HG03460 (cell line): ENCODE results near the gene WASF2.
"Not testable (repeated sequence)": the region's sequence is repeated elsewhere in the genome, so short reads cannot be mapped to it uniquely, and the experiment has no call there.

ENCODE experiments used
- ATAC-seq: cut with Tn5 transposase; IDR thresholded peaks from one replicate; pipeline ENCODE4 v1.9.1; 2021; ENCODE audit not compliant: unreplicated experiment

The WASF2 gene

DNA sequence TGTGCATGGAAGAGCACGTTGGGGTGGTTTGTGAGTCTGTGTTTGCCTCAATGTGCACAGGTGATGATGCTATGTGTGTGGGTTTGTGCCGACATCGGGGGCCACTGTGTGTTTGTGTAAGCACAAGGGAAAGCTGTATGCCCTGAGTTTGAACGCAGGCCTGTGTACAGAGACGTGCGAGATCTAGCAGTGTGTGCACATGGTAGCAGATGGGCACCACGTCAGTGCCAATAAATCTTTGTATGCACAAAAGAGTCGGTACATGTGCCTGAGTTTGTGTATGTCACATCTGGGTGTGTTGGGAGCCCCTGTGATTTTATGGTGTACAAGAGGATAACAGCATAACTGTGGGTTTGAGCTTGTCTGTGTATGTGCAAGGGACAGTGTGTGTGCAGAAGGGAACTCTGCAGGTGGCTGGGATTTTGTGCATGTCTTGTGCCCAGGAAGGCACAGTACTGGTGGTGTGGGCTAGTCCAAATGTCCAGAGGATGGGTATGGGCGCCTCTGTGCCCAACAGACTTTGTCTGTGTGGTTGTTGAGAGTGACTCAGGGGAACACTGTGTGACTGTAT, 32.0 kb upstream of the WASF2 start:
- ATAC-seq: no peak

DNA sequence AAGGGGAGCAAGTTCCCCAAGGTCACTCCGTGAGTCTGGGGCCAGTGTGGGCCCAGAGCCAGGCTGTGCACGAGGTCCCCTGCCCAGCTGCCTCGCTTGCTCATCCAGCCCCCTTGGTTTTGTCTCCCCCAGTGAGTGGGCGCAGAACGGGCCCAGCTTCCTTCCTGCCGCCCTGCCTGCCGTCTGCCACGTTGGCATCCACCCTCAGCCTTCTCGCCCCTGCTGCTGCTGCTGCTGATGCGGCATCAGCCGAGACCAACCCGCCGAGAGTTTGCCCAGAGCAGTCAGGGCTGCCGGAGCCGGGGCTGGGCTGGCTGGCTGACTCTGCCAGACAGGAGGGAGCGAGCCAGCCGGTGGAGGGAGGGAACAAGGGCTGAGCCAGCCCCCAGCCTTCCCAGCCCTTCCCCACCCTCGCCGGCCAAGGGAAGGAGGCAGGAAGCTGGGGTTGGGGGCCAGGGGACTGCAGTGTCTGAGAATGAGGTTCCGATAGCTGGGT, 31.4 kb upstream of the WASF2 start:
- no peak for ATAC-seq

DNA sequence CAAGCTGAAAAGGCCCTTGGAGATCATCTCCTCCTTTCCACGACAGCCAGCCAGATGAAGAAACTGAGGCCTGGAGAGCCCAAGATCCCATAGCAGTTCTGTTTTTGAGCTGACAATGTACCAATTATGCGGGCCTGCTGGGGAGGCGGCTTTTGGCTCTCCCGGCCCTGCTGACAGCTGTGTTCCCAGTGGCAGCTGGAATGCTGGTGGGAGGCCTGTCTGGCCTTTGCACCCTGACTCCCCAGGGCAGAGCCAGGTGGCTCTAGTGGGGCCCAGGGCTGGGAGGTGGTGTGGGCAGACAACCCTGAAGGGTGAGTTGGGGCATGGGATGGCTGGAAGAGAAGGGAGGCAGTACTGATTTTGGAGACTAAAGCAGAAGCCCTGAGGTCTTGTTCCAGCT, 30.7 kb upstream of the WASF2 start:
- ATAC-seq: no peak

DNA sequence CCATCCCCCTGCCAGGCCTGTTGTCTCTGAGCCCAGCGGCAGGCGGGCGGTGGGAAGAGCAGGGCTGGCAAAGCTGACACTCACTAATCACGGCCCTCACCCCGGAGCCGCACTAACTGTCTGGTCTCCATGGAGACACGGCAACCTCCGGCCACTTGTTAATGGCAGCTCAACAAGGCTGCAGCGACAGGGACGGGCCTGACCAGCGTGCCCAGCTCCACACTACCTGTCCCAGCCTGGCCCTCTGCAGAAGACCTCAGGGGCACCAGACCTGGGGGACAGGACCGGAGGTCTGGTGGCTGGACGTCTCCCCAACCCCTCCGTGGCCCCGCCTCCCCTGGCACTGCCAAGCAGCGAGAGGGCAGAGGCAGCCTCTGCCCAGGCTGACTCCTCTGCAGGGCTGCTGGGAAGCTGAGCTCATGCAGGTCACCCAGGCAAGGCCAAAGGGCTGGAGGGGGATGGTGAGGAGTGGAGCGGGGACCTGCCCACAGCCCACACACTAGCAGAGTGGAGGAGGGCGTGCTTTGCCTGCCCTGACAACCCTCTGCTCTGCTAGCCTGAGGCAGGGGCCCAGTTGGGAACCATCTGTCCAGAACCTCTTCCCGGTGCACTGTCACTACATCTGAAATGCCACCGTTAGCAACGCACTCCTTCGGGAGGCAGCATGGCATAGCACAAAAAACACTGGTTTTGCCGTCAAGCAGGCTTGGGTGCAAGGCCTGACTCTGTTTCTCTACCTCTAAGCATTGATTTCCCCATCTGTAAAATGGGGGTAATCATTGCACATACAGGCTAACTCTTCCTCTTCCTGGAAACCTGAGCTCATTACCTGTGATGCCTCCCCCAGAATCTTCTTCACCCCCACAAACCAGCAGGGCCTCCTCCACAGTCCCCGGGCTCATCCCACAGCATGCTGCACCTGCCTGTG, 29.6 kb upstream of the WASF2 start:
- no peak for ATAC-seq

DNA sequence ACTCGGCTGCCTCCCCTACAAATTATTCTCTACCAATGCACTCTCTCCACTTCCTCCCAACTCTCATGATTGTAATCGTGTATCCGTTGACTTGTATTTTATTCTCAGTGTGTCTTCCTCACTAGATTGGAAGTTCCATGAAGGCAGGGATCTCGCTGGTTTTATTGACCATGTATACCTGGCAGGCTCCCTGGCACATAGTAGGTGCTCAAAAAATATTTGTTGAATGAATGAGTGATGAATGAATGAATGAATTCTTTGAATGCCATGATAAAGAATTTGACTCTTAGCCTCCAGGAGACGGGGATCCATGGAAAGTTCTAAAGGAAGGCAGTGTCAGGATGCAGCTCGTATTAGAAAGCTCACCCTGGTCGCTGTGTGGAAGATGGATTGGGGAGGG, 28.8 kb upstream of the WASF2 start:
- ATAC-seq: no peak

DNA sequence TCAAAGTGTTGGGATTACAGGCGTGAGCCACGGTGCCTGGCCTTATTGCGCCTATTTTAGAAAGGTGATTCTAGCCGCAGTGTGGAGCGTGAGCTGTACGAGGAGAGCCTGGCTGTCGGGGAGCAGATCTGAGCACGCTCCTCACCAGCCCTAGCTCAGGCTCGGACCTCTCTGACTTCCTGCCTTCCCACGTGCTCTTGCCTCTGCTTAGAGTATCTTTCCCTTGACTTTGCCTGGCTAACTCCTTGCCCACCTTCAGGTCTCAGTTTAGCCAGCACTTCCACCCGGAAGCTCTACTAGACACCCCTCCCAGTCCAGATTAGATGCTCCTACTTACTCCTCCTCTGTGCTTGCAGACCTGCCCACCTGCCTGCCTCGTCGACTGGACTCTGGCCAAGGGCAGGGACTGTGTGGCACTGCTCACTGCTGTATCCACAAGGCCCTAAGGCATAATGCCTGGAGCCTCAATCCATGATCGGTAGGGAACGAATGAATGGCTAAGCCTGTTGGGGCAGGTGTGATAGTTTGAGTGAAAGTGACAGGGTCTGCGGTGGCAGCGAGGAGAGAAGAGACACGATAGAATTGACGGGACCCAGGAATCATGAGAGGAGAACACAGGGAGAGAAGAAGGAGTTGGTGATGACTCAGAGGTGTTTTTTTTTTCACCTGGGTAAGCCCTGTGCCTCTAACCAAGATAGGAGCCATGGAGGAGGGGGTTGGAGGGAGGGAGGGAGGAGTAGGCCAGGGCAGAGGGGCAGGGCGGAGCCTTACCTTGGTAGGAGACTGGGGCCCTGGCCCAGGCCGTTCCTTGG, 28.1 kb upstream of the WASF2 start:
- no peak for ATAC-seq

DNA sequence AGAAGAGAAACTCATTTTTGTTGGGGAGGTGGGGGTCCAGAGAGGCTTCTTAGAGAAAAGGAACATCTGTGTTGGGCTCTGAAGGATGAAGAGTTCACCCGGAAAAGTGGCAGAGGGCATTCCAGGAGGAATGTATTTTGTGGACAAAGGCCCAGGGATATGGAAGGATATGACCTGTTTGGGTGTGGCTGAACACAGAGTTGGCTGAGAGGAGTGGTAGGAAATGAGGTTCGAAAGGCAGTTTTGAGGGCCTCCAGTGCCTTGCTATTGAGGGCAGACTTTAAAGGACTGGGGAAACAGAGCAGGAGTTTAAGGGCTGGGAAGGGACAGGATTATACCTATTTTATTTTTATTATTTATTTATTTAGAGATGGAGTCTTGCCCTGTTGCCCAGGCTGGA, 27.3 kb upstream of the WASF2 start:
- ATAC-seq: no peak

DNA sequence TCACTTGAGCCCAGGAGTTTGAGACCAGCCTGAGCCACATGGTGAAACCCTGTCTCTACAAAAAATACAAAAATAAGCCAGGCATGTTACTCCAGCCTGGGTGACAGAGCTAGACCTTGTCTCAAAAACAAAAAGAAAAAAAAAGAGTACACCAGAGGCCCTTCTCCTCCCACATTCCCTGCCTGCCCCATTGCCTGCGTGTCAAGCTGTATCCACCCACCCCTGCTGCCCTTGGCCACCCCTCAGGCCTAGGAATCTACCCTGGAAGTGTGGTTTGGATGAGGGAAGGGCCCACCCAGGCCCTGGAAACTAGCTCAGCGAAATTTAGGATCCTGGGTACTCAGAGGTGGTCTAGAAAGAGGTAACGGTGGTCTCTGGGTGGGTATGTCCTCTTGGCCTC, 25.7 kb upstream of the WASF2 start:
- no peak for ATAC-seq

DNA sequence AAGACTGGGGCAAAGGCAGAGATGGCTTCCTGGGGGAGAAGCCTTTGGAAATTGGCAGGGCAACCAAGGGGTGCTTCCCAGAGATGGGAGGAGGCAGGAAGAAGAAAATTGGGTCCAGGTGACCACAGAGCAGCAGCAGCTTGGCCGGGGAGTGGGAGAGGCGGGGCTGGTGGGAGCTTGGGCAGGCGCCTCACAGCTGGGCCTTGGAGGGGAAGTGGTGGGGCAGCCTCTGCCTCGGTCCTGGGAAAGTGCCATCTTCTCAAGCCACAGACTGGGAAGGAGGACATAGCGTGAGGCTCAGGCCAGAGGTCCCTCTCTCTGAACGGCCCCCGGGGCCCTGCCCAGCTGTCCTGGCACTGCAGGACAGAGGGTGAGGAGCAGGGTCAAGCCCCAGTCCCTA, 24.0 kb upstream of the WASF2 start:
- no peak for ATAC-seq

DNA sequence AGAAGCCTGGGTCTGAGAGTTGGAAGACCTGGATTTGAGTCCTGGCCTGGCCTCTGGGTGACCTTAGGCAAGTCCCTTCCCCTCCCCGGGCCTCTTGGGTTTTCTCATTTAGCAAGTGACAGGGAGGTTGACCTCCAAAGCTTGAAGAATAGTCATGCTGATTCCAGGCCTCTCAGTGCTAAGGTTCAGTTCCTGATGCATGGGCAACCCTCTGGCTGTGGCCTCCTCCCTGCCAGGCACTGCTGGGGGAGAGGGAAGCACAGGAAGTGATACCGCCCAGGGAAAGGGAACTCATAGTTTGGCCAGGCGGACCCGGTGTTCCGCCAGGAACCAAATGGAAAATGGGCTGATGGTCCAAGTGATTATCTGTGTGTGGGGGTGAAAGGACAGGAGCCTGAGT, 23.6 kb upstream of the WASF2 start:
- no peak for ATAC-seq

DNA sequence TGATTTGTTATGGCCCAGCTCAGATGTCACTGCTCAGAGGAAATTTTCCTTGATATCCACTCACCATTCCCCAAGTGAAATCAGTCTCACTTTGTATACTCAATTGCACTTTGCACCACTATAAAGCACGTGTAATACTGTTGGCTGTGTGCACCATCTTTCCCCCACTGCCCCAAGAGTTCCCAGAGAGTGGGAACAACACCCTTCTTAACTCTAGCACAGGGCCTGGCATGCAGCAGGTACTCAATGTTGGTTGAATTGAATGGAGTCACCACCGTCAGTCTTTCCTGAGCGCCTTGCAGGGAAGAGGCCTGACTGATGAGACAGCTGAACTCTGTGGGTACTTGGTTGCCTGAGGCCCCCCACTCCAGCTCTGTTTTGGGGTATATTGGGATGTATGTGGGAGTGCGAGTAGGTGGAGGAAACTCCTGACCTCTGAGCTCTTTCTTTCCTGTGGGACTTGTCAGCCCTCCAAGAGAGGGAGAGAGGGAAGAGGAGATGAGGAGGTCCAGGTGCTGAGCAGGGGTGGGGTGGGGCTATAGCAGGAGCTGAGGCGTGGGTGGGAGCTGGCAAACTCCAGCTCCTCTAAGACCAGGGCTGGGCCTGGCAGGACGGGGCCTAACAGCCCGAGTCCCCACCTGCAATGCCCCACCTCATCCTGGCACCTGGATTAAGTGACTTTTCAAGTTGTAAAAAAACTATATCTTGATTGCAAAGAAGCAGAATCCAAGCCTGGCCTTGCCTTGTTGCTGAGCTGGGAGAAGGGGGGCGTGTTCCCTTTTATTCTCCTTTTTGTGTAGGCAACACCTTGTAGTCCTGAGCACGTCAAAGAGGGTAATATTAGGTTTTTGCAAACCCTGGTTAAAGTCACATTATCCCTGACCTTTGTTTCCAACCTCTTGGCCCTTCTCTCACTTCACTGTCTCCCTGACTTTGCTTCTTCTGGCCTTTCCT, 19.4 kb upstream of the WASF2 start:
- ATAC-seq: no peak

DNA sequence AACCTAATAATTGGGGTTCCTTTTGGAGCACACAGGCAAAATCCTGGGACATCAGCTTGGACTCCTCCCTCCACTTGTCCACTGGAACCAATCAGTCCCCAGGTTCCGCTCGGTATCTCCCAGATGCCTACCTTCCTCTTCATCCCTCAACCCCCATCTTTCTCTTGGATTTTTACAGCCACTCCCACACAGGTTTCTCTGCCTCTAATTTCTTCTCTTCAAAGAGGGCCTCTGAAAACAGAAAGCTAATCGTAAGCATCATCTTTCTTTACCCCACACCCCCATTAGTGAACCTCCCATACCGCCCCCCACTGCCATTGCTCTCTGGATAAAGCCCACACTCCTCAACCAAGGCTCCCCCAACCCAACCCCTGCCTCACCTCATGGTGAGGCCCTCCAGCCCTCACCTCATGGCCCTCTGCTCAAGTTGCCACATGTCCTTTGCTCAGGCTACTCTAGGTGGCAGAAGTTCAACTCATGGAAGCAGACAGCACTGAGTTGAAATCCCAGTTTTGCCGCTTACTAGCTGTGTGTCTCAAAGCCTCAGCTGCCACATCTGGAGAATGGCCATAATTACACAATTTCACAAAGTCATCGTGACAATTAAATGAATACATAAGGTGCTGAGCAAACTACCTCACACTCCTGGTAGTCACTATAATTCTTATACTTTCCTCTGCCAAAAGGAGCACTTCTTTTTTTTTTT, 18.1 kb upstream of the WASF2 start:
- ATAC-seq: no peak

DNA sequence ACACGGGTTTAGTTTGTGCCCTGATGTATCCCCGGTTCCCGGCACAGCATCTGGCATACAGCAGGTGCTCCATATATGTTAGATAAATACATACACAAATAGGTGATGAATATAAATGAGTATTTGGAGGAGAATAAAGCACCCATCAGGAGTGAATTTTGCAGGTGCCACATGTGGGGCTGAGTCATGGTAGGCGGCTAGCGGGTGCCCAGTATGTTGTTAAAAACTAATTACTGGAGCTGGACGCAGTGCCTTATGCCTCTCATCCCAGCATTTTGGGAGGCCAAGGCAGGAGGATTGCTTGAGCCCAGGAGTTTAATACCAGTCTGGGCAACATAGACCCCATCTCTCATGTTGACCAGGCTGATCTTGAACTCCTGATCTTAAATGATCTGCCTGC, 16.7 kb upstream of the WASF2 start:
- ATAC-seq: no peak

DNA sequence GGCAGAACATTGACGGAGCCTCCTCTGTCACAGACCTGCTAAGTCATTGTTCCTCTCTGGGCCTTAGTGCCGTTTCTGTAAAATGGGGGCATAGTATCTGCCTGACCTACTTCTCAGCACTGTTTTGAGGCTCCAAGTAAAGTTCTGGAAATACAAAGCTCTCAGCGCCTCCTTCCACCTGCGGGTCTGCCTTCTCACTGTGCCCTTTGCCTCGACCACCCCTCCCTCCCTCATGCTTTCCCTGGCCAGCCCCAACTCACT, 15.4 kb upstream of the WASF2 start:
- no peak for ATAC-seq

DNA sequence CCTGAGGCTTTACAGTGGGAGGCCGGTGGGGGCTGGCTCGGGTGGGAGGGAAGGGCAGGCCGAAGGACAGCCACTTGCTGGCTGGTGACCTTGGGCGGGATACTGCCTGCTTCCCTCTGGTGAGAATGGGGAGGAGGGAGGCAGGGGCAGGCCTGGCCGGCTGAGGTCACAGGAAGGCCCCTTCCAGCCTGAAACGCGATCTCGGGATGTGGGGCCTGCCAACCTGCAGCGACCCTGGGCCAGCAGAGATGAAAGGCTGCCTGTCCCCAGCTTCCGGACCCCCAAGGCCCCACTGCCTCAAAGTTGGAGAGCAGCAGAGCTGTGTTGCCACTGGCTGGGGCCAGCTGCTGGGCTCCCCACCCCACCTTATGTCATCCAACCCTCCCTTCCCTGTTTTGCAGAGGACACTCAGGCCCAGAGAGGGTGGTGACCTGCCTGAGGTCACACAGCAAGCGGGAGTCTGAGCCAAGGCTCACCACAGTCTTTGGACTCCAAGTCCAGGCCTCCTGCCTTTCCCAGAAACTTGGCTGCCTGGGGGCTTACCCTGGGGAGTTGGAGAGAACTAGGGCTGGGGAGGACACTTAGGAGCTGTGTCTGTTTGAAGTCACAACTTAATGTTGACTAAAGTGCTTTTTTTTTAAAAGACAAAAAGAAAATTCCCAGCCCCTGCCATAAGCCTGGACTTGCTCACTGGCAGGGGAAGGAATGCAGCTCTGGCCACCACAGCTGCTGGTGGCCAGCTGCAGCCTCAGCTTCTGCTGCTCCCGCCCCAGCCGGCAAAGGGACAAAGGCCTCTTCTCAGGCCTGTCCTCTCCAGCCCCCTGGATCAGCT, 14.8 kb upstream of the WASF2 start:
- no peak for ATAC-seq

DNA sequence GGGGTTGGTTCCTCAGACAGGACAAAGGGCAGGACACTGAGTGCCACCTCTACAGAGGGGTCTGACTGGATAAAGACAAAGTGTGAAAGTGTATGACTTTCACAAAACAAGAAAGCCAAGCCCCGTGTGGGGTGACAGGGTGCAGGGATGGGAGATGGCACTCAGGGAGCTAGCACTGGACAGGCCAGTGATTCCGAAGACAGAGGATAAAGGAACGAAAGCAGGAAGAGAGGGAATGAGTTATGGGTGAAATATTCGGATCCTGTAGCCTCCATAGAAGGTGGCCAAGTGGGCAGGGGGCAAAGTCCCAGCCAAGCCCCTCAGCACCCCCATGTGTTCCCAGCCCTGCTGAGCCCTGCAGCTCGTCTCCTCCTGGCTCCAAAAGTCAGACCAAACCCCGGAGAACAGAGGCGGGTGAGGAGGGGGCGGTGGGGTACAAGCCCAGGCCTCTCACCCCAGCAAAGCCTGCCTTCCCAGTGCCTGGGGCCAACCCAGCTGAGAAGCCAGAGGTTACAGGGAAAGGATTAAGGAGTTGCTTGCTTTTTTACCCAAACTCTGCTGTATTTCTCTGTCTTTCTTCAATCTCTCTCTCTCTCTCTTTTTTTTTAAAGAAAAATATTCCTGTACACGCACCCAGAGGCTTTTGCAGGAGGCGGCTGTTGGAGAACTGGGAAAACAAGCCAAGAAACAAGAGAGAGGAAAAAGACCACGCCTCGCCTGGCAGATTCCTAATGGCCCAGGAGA, 14.0 kb upstream of the WASF2 start:
- ATAC-seq: no peak

DNA sequence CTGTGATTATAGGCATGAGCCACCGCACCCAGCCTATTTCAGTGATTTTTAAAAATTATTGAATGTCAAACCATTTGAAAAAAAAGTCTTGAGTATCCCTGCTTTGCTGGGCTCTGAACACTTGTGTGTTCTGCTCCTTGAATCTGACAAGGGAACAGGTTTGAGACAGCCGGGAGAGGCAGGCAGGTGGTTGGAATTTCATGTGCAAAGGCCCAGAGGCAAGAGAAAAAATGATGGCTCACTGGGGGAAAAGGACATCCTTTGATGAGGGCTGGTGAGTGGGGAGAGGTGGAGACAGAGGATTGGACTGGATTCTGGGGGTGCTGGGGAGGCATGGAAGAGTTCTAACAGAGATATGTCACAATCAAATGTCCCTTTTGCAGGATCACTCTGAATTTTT, 13.1 kb upstream of the WASF2 start:
- ATAC-seq: no peak

DNA sequence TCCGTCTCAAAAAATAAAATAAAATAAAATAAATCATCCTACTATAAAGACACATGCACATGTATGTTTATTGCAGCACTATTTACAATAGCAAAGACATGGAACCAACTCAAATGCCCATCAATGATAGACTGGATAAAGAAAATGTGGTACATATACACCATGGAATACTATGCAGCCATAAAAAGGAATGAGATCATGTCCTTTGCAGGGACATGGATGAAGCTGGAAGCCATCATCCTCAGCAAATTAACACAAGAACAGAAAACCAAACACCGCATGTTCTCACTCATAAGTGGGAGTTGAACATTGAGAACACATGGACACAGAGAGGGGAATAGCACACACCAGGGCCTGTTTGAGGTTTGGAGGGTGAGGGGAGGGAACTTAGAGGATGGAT, 11.2 kb upstream of the WASF2 start:
- not testable (repeated sequence) for ATAC-seq

DNA sequence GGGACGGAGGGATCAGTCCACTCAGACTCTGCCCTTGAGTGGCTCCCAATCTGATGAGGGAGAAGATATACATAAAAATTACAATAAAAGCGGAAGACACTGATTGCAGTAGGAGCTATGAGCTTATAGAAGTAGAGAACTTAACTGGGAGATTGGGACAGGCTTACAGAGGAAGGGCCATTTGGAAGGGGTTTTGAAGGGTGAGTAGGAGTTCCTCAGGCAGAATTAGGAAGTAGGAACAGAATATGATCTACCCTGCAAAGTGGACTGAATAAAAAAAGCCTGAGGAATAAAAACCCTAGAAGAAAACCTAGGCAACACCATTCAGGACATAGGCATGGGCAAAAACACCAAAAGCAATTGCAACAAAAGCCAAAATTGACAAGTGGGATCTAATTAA, 9.2 kb upstream of the WASF2 start:
- ATAC-seq: no peak
